Breast epithelium (tissue), 4 donors: ENCODE data around the gene DNAAF2. TPM values are rescaled to one million over a fixed set of nuclear protein-coding genes. Genes with fewer than 3 reads are reported as not detected.

Experiments used
- DNase-seq, 2 donors: peaks; one replicate each; pipeline ENCODE4 v3.0.0-alpha.2; 2019; ENCODE audit warnings: low spot score in 2 of 2
- H3K27ac ChIP-seq, 2 donors: fragments of 200-600 bp; sonication (generic) in 1 of 2; one replicate each; pipeline ENCODE4 v1.5.1; 2016 to 2019; ENCODE audit warnings: mild to moderate bottlenecking in 1 of 2
- H3K27me3 ChIP-seq, 2 donors: fragments of 200-600 bp; sonication (generic) in 1 of 2; one replicate each; pipeline versions ENCODE4 v1.5.1 to v1.6.0; 2017 to 2019; ENCODE audit warnings: control low read depth in 1 of 2, mild to moderate bottlenecking in 1 of 2
- H3K36me3 ChIP-seq: fragments of 200-600 bp; one replicate; pipeline ENCODE4 v1.5.1; 2019
- H3K4me1 ChIP-seq, 2 donors: fragments of 200-600 bp; sonication (generic); one replicate each; pipeline ENCODE4 v1.5.1; 2016 to 2019; ENCODE audit warnings: control low read depth in 1 of 2
- H3K4me3 ChIP-seq, 3 donors: fragments of 200-600 bp; sonication (generic); 1 replicate in 2 of 3; 2 replicates in 1 of 3; pipeline ENCODE4 v1.5.1; 2016 to 2019; ENCODE audit warnings: mild to moderate bottlenecking in 3 of 3, moderate library complexity in 2 of 3
- H3K9me3 ChIP-seq, 2 donors: fragments of 200-600 bp; sonication (generic) in 1 of 2; one replicate each; pipeline ENCODE4 v1.5.1; 2016 to 2019; ENCODE audit warnings: control low read depth in 1 of 2
- POLR2A ChIP-seq: fragments of 450-650 bp; IDR thresholded peaks from one replicate; pipeline ENCODE4 v1.6.1; 2016; ENCODE audit warnings: antibody characterized with exemption, mild to moderate bottlenecking, moderate library complexity
- POLR2AphosphoS5 ChIP-seq, 3 donors: sonication (generic); formaldehyde crosslinking; IDR thresholded peaks; one replicate each; pipeline ENCODE4 v1.6.1; 2017; ENCODE audit warnings: antibody characterized with exemption in 3 of 3
- intact Hi-C: fragments of 100-400 bp; cut with DNase I; formaldehyde crosslinking; loops from one replicate; pipeline ENCODE4 v1.15.1; 2023; ENCODE audit warnings: low total_unique reads
- total RNA-seq, 3 donors: library from RNA; depleted of rRNA; stranded (reverse); fragments of >200 nt; gene quantifications; one replicate each; pipeline ENCODE4 v1.1.0, GENCODE V29; 2016
- TF ChIP-seq, protein P1 (sequence below), 3 donors: fragments of 450-650 bp; IDR thresholded peaks; one replicate each; pipeline ENCODE4 v1.5.1; 2016 to 2017; ENCODE audit warnings: antibody characterized with exemption in 3 of 3, mild to moderate bottlenecking in 3 of 3, moderate library complexity in 3 of 3

The DNAAF2 gene
- total RNA-seq, 3 donors from 2014 or later, result 7.2 to 15.8 (median 12.1) TPM

DNA sequence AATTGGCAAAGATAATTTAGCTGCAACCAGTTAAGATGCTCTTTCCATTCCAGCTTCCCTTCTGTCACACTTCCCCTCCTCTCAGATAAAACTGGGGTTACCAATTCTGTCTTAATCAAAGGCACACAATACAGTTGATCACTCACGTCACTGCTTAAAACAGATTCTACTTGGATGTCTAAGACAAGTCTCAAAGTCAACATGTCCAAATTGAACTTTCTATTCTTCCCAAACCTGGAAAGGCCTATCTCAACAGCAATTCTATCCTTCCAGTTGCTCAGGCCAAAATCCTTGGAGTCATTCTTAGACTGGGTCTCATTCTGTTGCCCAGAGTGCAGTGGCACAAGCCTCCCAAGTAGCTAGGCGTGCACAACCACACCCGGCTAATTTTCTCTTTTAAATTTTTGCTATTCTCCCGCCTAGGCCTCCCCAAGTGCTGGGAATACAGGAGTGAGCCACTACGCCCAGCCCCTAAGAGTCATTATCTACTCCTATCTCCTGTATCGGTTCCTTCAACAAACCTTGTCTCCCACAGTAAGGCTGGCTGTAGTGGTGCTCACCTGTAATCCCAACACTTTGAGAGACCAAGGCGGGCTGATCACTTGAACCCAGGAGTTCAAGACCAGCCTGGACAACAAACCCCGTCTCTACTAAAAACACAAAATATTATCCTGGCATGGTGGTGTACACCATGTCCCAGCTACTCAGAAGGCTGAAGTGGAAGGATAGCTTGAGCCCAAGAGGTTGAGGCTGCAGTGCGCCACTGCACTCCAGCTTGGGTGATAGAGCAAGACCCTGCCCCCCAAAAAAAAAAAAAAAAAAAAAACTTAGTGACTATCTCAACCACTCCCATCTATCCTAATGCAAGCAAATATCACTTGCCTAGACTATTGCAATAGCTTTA lies 53.6 kb downstream of the DNAAF2 start:
- intact Hi-C loops, result no loop called here
- Histone ChIP-seq H3K4me1 (peaks cover 0 to 8% of the 10 kb centered on the region in 2 donors), H3K27me3 (no peaks in the 10 kb centered on the region), H3K4me3 (no peak overlapping the region), H3K36me3 (peaks cover 4% of the 10 kb centered on the region), H3K9me3 (no peaks in the 10 kb centered on the region), H3K27ac (no peak overlapping the region)
- DNase-seq, result no peak
- TF ChIP-seq, protein P1, sequence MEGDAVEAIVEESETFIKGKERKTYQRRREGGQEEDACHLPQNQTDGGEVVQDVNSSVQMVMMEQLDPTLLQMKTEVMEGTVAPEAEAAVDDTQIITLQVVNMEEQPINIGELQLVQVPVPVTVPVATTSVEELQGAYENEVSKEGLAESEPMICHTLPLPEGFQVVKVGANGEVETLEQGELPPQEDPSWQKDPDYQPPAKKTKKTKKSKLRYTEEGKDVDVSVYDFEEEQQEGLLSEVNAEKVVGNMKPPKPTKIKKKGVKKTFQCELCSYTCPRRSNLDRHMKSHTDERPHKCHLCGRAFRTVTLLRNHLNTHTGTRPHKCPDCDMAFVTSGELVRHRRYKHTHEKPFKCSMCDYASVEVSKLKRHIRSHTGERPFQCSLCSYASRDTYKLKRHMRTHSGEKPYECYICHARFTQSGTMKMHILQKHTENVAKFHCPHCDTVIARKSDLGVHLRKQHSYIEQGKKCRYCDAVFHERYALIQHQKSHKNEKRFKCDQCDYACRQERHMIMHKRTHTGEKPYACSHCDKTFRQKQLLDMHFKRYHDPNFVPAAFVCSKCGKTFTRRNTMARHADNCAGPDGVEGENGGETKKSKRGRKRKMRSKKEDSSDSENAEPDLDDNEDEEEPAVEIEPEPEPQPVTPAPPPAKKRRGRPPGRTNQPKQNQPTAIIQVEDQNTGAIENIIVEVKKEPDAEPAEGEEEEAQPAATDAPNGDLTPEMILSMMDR (IDR thresholded peaks at IDR 0.05), result no peak
- TF ChIP-seq POLR2AphosphoS5 (IDR thresholded peaks at IDR 0.05), result no peak

DNA sequence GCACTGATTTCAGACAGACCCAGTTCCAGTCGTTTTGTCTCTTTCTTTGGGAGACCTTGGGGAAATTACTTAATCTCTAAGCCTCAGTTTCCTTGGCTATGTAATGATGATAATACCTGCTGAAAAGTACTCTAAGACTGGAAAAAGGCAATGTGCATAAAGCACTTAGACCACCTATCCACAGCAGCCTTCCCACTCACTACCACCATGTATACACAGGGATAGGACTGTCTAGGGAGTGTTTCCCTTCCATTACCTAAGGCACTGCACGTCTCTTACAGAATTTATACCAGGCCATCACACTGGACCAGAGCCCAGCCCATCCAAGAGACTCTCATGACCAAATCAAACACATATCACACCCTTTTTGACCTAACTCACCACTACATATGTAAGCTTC lies 55.2 kb downstream of the DNAAF2 start:
- no peaks in the 10 kb centered on the region for H3K27me3 ChIP-seq
- intact Hi-C loops, result no loop called here
- no peak overlapping the region for H3K4me3 ChIP-seq
- DNase-seq, result no peak
- H3K27ac ChIP-seq, result no peak overlapping the region
- H3K36me3 ChIP-seq, result peaks cover 4% of the 10 kb centered on the region
- H3K9me3 ChIP-seq, result no peaks in the 10 kb centered on the region
- TF ChIP-seq POLR2AphosphoS5 (IDR thresholded peaks at IDR 0.05), result no peak
- no peak for TF ChIP-seq POLR2A
- TF ChIP-seq, protein P1 (IDR thresholded peaks at IDR 0.05), result no peak
- peaks cover 0 to 8% of the 10 kb centered on the region in 2 donors for H3K4me1 ChIP-seq

DNA sequence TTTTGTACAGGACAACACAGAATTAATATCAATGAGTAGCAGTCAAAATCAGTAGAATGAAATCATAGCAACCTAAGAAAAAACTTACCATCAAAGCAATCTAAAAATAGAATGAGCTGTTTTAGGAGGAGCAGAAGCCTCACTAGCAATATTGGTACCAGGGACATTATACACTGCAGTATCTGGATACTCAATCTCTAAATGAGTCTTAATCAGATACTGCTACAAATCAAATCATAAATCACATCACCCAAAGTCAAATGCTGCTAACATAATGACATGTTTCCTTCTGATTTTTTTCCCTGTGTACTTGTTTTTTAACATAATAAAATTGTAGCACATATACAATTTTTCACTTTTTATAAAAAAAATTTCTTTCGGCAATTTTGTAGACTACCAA lies 56.9 kb downstream of the DNAAF2 start:
- DNase-seq, result no peak
- Histone ChIP-seq H3K36me3 (no peaks in the 10 kb centered on the region), H3K27ac (no peak overlapping the region), H3K27me3 (no peaks in the 10 kb centered on the region), H3K4me3 (no peak overlapping the region), H3K4me1 (no peaks in the 10 kb centered on the region), H3K9me3 (no peaks in the 10 kb centered on the region)
- TF ChIP-seq POLR2A, result no peak
- TF ChIP-seq, protein P1 (IDR thresholded peaks at IDR 0.05), result no peak
- no peak for TF ChIP-seq POLR2AphosphoS5 (IDR thresholded peaks at IDR 0.05)
- intact Hi-C loops, result no loop called here

Other genes with a start within 250 kb of the DNAAF2 start
- gene RPS29, start 48.9 kb downstream of the DNAAF2 start, total RNA-seq, result over 10,000 TPM in 2 of 3 donors, 1,000 to 10,000 TPM in 1; 6,323 to 14,663 (median 13,626) TPM
- gene LRR1, start 36.3 kb downstream of the DNAAF2 start, total RNA-seq, result 1 to 10 TPM; 7.9 to 9.8 (median 9.2) TPM
- gene RPL36AL, start 14.6 kb downstream of the DNAAF2 start, total RNA-seq, result 100 to 1,000 TPM; 161 to 303 (median 269) TPM
- 10 to 100 TPM; 21.6 to 24.9 (median 22.1) TPM for gene MGAT2, start 14.4 kb downstream of the DNAAF2 start, total RNA-seq
- 1 to 10 TPM; 1.6 to 9.8 (median 5.6) TPM for gene POLE2, start 53.0 kb upstream of the DNAAF2 start, total RNA-seq
- gene KLHDC1, start 57.9 kb upstream of the DNAAF2 start, total RNA-seq, result 10 to 100 TPM in 2 of 3 donors, 1 to 10 TPM in 1; 7.8 to 13.5 (median 11.8) TPM
- 100 to 1,000 TPM in 1 of 3 donors, 10 to 100 TPM in 2; 74.4 to 107 (median 88.5) TPM for gene KLHDC2, start 132.9 kb upstream of the DNAAF2 start, total RNA-seq
- gene NEMF, start 217.5 kb upstream of the DNAAF2 start, total RNA-seq, result 100 to 1,000 TPM in 2 of 3 donors, 10 to 100 TPM in 1; 86.9 to 132 (median 125) TPM